H9 (cell line): Measurements from ENCODE around the gene ERCC5. TPM values are rescaled to one million over a fixed set of nuclear protein-coding genes. Genes with fewer than 3 reads are reported as not detected.

Source experiments
- DNase-seq: peaks from one replicate; pipeline ENCODE4 v3.0.0-alpha.2; 2017
- H2AFZ ChIP-seq: one replicate; pipeline ENCODE4 v1.6.1; 2013; ENCODE audit warnings: mild to moderate bottlenecking, low read length, control low read depth, moderate library complexity
- H2AK5ac ChIP-seq: 2 replicates; pipeline ENCODE4 v1.6.1; 2013; ENCODE audit warnings: low read length, control low read depth, mixed read lengths; ENCODE audit not compliant: insufficient read length
- H2BK120ac ChIP-seq: one replicate; pipeline ENCODE4 v1.6.1; 2013; ENCODE audit warnings: low read depth, mild to moderate bottlenecking, low read length, control low read depth, inconsistent platforms; ENCODE audit not compliant: poor library complexity, severe bottlenecking
- H2BK12ac ChIP-seq: 2 replicates; pipeline ENCODE4 v1.6.1; 2013; ENCODE audit warnings: low read length, control low read depth, mixed read lengths, low read depth; ENCODE audit not compliant: insufficient read length
- H2BK15ac ChIP-seq: 2 replicates; pipeline ENCODE4 v1.6.1; 2013; ENCODE audit warnings: low read depth, low read length, control low read depth
- H2BK20ac ChIP-seq: one replicate; pipeline ENCODE4 v1.6.1; 2013; ENCODE audit warnings: low read depth, mild to moderate bottlenecking, low read length, control low read depth, inconsistent platforms; ENCODE audit not compliant: poor library complexity, severe bottlenecking
- H2BK5ac ChIP-seq: 2 replicates; pipeline ENCODE4 v1.6.1; 2013; ENCODE audit warnings: low read length, control low read depth, mixed read lengths; ENCODE audit not compliant: insufficient read length
- H3K14ac ChIP-seq: 2 replicates; pipeline ENCODE4 v1.6.1; 2013; ENCODE audit warnings: low read length, control low read depth; ENCODE audit not compliant: insufficient read depth
- H3K18ac ChIP-seq: 2 replicates; pipeline ENCODE4 v1.6.1; 2013; ENCODE audit warnings: low read depth, mild to moderate bottlenecking, mixed read lengths, low read length, control low read depth; ENCODE audit not compliant: insufficient read length
- H3K23ac ChIP-seq: 2 replicates; pipeline ENCODE4 v1.6.1; 2013; ENCODE audit warnings: low read length, control low read depth, mixed read lengths, low read depth; ENCODE audit not compliant: insufficient read length
- H3K23me2 ChIP-seq: 2 replicates; pipeline ENCODE4 v1.6.1; 2013; ENCODE audit warnings: low read depth, mild to moderate bottlenecking, mixed read lengths, low read length, control low read depth; ENCODE audit not compliant: insufficient read length, poor library complexity, severe bottlenecking
- H3K27ac ChIP-seq: 2 replicates; pipeline ENCODE4 v1.5.1; 2013; ENCODE audit warnings: low read length, control low read depth, mixed read lengths, low read depth; ENCODE audit not compliant: insufficient read length
- H3K27me3 ChIP-seq: 2 replicates; pipeline ENCODE4 v1.6.1; 2013; ENCODE audit warnings: low read length, control low read depth, inconsistent platforms; ENCODE audit not compliant: insufficient read depth
- H3K4ac ChIP-seq: 2 replicates; pipeline ENCODE4 v1.6.1; 2013; ENCODE audit warnings: low read depth, mild to moderate bottlenecking, control low read depth, inconsistent platforms, low read length, moderate library complexity
- H3K4me1 ChIP-seq: 2 replicates; pipeline ENCODE4 v1.6.1; 2013; ENCODE audit warnings: low read length, control low read depth, inconsistent platforms; ENCODE audit not compliant: insufficient read depth
- H3K4me2 ChIP-seq: 2 replicates; pipeline ENCODE4 v1.6.1; 2013; ENCODE audit warnings: low read length, control low read depth, mixed read lengths; ENCODE audit not compliant: insufficient read length, insufficient read depth
- H3K56ac ChIP-seq: 2 replicates; pipeline ENCODE4 v1.6.1; 2013; ENCODE audit warnings: low read depth, mild to moderate bottlenecking, mixed read lengths, low read length, control low read depth; ENCODE audit not compliant: insufficient read length
- H3K79me1 ChIP-seq: 2 replicates; pipeline ENCODE4 v1.6.1; 2013; ENCODE audit warnings: low read depth, mild to moderate bottlenecking, moderate library complexity, low read length, control low read depth, inconsistent platforms; ENCODE audit not compliant: insufficient read depth, poor library complexity, severe bottlenecking
- H3K79me2 ChIP-seq: 2 replicates; pipeline ENCODE4 v1.6.1; 2013; ENCODE audit warnings: low read length, control low read depth, inconsistent platforms; ENCODE audit not compliant: insufficient read depth
- H3K9ac ChIP-seq: 2 replicates; pipeline ENCODE4 v1.6.1; 2013; ENCODE audit warnings: low read length, control low read depth, mixed read lengths; ENCODE audit not compliant: insufficient read length; ENCODE audit errors: extremely low read depth
- H3K9me3 ChIP-seq: one replicate; pipeline ENCODE4 v1.6.1; 2013; ENCODE audit warnings: low read depth, low read length, inconsistent platforms; ENCODE audit not compliant: control insufficient read depth
- H3T11ph ChIP-seq: one replicate; pipeline ENCODE4 v1.6.1; 2013; ENCODE audit warnings: mild to moderate bottlenecking, low read length, control low read depth, inconsistent platforms
- H4K20me1 ChIP-seq: one replicate; pipeline ENCODE4 v1.6.1; 2013; ENCODE audit not compliant: control insufficient read depth, insufficient read length, insufficient read depth
- H4K5ac ChIP-seq: 2 replicates; pipeline ENCODE4 v1.6.1; 2013; ENCODE audit warnings: low read depth, mild to moderate bottlenecking, mixed read lengths, low read length, control low read depth; ENCODE audit not compliant: insufficient read length
- H4K8ac ChIP-seq: replicated peaks from 2 replicates; pipeline ENCODE4 v1.6.1; 2013; ENCODE audit warnings: low read length, control low read depth, mixed read lengths, low read depth; ENCODE audit not compliant: insufficient read length
- H4K91ac ChIP-seq: 2 replicates; pipeline ENCODE4 v1.6.1; 2013; ENCODE audit warnings: low read depth, mild to moderate bottlenecking, moderate library complexity, mixed read lengths, low read length, control low read depth; ENCODE audit not compliant: insufficient read length
- H3K27ac Mint-ChIP-seq, 3 experiments: 2 replicates in 2 of 3; 3 replicates in 1 of 3; pipeline ENCODE4 v1.8.0; 2020 to 2021; ENCODE audit warnings: mixed read lengths in 3 of 3, mild to moderate bottlenecking in 1 of 3, moderate library complexity in 1 of 3
- H3K27me3 Mint-ChIP-seq: 2 replicates; pipeline ENCODE4 v1.8.0; 2021; ENCODE audit warnings: low read depth, mild to moderate bottlenecking, moderate library complexity, mixed read lengths
- H3K36me3 Mint-ChIP-seq, 3 experiments: 2 replicates in 2 of 3; 3 replicates in 1 of 3; pipeline ENCODE4 v1.8.0; 2020 to 2021; ENCODE audit warnings: low read depth in 3 of 3, mixed read lengths in 3 of 3; ENCODE audit not compliant: insufficient read depth in 1 of 3
- H3K4me1 Mint-ChIP-seq, 2 experiments: 2 replicates each; pipeline ENCODE4 v1.8.0; 2020; ENCODE audit warnings: mixed read lengths in 2 of 2
- H3K4me3 Mint-ChIP-seq, 2 experiments: 2 replicates in 1 of 2; 3 replicates in 1 of 2; pipeline ENCODE4 v1.8.0; 2020 to 2021; ENCODE audit warnings: mild to moderate bottlenecking in 2 of 2, mixed read lengths in 2 of 2, moderate library complexity in 1 of 2
- H3K9me3 Mint-ChIP-seq, 2 experiments: 2 replicates in 1 of 2; 3 replicates in 1 of 2; pipeline ENCODE4 v1.8.0; 2020; ENCODE audit warnings: mild to moderate bottlenecking in 2 of 2, mixed read lengths in 2 of 2, moderate library complexity in 1 of 2
- CTCF ChIP-seq: fragments of 200-600 bp; sonication (generic); conservative IDR thresholded peaks from 3 replicates; pipeline ENCODE4 v1.8.0; 2021; ENCODE audit warnings: antibody characterized with exemption, mild to moderate bottlenecking
- WGBS: extraction: QIAGEN DNeasy Blood & Tissue Kit; methylation state at CpG from one replicate; pipeline ENCODE4 v1.1.7; 2013; ENCODE audit warnings: missing lambda C conversion rate, low lambda C conversion rate, mixed read lengths; ENCODE audit not compliant: insufficient read length; ENCODE audit errors: extremely low coverage; 5-methylcytosine and 5-hydroxymethylcytosine counted together
- total RNA-seq: library from RNA; stranded (reverse); gene quantifications from 2 replicates; pipeline ENCODE4 v1.2.1, GENCODE V29; 2021

Gene ERCC5
- total RNA-seq, 1 experiment from 2014 or later, result 26.8 TPM

DNA sequence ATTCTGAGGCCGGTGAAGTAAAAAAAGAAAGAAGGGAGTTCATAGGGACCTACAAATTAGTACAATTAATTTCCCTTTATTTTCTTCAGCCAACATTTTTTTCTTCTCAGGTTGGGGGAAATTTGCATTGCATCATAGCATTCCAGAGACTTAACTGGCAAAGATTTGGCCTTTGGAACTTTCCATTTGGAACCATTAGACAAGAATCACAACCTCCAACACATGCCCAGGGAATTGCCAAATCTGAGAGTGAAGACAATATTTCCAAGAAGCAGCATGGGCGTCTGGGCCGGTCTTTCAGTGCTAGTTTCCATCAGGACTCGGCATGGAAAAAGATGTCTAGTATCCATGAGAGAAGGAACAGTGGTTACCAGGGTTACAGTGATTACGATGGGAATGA lies 6.4 kb upstream of the ERCC5 start:
- no peaks in the 10 kb centered on the region for H3K4me1 ChIP-seq
- Mint-ChIP-seq H3K27ac (no peak overlapping the region), H3K4me1 (peaks cover 0 to 2% of the 10 kb centered on the region in 2 experiments; a peak in 1 of 4 replicates), H3K27me3 (no peaks in the 10 kb centered on the region), H3K9me3 (no peaks in the 10 kb centered on the region), H3K4me3 (no peak overlapping the region), H3K36me3 (no peaks in the 10 kb centered on the region; a peak in 2 of 7 replicates)
- DNase-seq, result no peak
- H3K79me1 ChIP-seq, result no peaks in the 10 kb centered on the region
- H2AFZ ChIP-seq, result no peak overlapping the region
- H2BK5ac ChIP-seq, result no peak overlapping the region
- H2BK20ac ChIP-seq, result no peak overlapping the region
- H3K27me3 ChIP-seq, result no peaks in the 10 kb centered on the region
- H3K9ac ChIP-seq, result no peak overlapping the region
- H3T11ph ChIP-seq, result no peak overlapping the region
- no peak overlapping the region for H3K18ac ChIP-seq
- H3K4ac ChIP-seq, result no peak overlapping the region
- H3K56ac ChIP-seq, result no peak overlapping the region
- no peak overlapping the region for H2BK12ac ChIP-seq
- no peak overlapping the region for H3K27ac ChIP-seq
- no peak overlapping the region for H2BK15ac ChIP-seq
- H3K23me2 ChIP-seq, result no peaks in the 10 kb centered on the region
- no peak overlapping the region for H3K23ac ChIP-seq
- no peak for TF ChIP-seq CTCF
- H2AK5ac ChIP-seq, result no peak overlapping the region
- no peaks in the 10 kb centered on the region for H3K79me2 ChIP-seq
- H3K4me2 ChIP-seq, result no peak overlapping the region
- H4K20me1 ChIP-seq, result no peaks in the 10 kb centered on the region
- no peak overlapping the region for H3K14ac ChIP-seq
- no CpG with 5 or more reads among the region's 5 CpGs for WGBS
- H4K8ac ChIP-seq, result no peak overlapping the region
- no peaks in the 10 kb centered on the region for H3K9me3 ChIP-seq
- H2BK120ac ChIP-seq, result no peak overlapping the region
- no peak overlapping the region for H4K5ac ChIP-seq
- no peak overlapping the region for H4K91ac ChIP-seq
